Measurements from ENCODE around the gene CREB3L2. TPM values are rescaled to one million over a fixed set of nuclear protein-coding genes. Genes with fewer than 3 reads are reported as not detected.

CREB3L2 gene
- total and polyA plus RNA-seq, 9 donors: 21.2 to 110 (median 80.8) TPM

GRCh38 chr7:137869260-137869659 is 132.6 kb downstream of the CREB3L2 start:
- no peak overlapping the region for H3K4me3 ChIP-seq
- H3K9me3 ChIP-seq: no peaks in the 10 kb centered on the region
- H3K27ac ChIP-seq: no peak overlapping the region
- no peak for DNase-seq
- no peaks in the 10 kb centered on the region for H3K27me3 ChIP-seq
- intact Hi-C loops (cut with DNase I): no loop called here
- H3K36me3 ChIP-seq: no peaks in the 10 kb centered on the region
- TF ChIP-seq EP300 (IDR thresholded peaks at IDR 0.05): no peak
- TF ChIP-seq POLR2A (IDR thresholded peaks at IDR 0.05): no peak
- no peak for TF ChIP-seq CTCF (IDR thresholded peaks at IDR 0.05)
- H3K4me1 ChIP-seq (ENCODE audit: insufficient read depth): peaks cover 7% of the 10 kb centered on the region
- WGBS, 3 donors: 94 to 96% (median 94%) methylated on average over 3 of the region's 3 CpGs

- Histone ChIP-seq H3K4me1 (ENCODE audit: insufficient read depth) (peaks cover 2% of the 10 kb centered on the region), H3K27me3 (no peaks in the 10 kb centered on the region), H3K9me3 (no peaks in the 10 kb centered on the region), H3K27ac (no peak overlapping the region), H3K36me3 (no peaks in the 10 kb centered on the region), H3K4me3 (no peak overlapping the region)
- 93 to 98% (median 94%) methylated on average over 3 of the region's 3 CpGs for WGBS, 3 donors
- no peak for DNase-seq
- TF ChIP-seq CTCF (IDR thresholded peaks at IDR 0.05): no peak
- TF ChIP-seq POLR2A (IDR thresholded peaks at IDR 0.05): no peak
- no peak for TF ChIP-seq EP300 (IDR thresholded peaks at IDR 0.05)
- intact Hi-C loops (cut with DNase I): no loop called here
Measured at GRCh38 chr7:137867289-137867688, 134.6 kb downstream of the CREB3L2 start.

GRCh38 chr7:137865764-137866163 is 136.1 kb downstream of the CREB3L2 start:
- H3K27ac ChIP-seq: no peak overlapping the region
- intact Hi-C loops (cut with DNase I): no loop called here
- WGBS, 3 donors: 94 to 100% (median 98%) methylated on average over 1 of the region's 1 CpG

GRCh38 chr7:137862964-137863363 is 138.9 kb downstream of the CREB3L2 start:
- no peak for DNase-seq
- intact Hi-C loops (cut with DNase I): no loop called here
- Histone ChIP-seq H3K9me3 (no peaks in the 10 kb centered on the region), H3K4me3 (no peak overlapping the region), H3K27me3 (no peaks in the 10 kb centered on the region), H3K27ac (no peak overlapping the region), H3K4me1 (ENCODE audit: insufficient read depth) (no peaks in the 10 kb centered on the region), H3K36me3 (no peaks in the 10 kb centered on the region)
- TF ChIP-seq POLR2A (IDR thresholded peaks at IDR 0.05): no peak
- no peak for TF ChIP-seq CTCF (IDR thresholded peaks at IDR 0.05)
- no peak for TF ChIP-seq EP300 (IDR thresholded peaks at IDR 0.05)
- WGBS, 3 donors: 91 to 94% (median 94%) methylated on average over 2 of the region's 2 CpGs

More at GRCh38 chr7:137865764-137866163, 136.1 kb downstream of the CREB3L2 start:
- H3K27me3 ChIP-seq: no peaks in the 10 kb centered on the region
- no peak for TF ChIP-seq POLR2A (IDR thresholded peaks at IDR 0.05)
- no peak for TF ChIP-seq EP300 (IDR thresholded peaks at IDR 0.05)
- TF ChIP-seq CTCF (IDR thresholded peaks at IDR 0.05): no peak
- H3K4me3 ChIP-seq: no peak overlapping the region
- no peaks in the 10 kb centered on the region for H3K36me3 ChIP-seq
- H3K9me3 ChIP-seq: no peaks in the 10 kb centered on the region
- DNase-seq: no peak
- H3K4me1 ChIP-seq (ENCODE audit: insufficient read depth): no peaks in the 10 kb centered on the region

Measured in ovary (tissue), 9 donors.